Activated T-cell treated with anti-CD3 and anti-CD28 coated beads, Interleukin-2, amount 50 U/mL, for 4 hours (primary cell): ENCODE results near the gene ERICH6. TPM values are rescaled to one million over a fixed set of nuclear protein-coding genes. Genes with fewer than 3 reads are reported as not detected.

Experiments
- ATAC-seq, 2 donors: fragments of 200-7000 bp; cut with Tn5 transposase; one replicate each; pipeline ENCODE4 v1.10.0; 2021
- DNase-seq: peaks from one replicate; pipeline ENCODE4 v3.0.0-alpha.2; 2020
- H3K27me3 Mint-ChIP-seq: one replicate; pipeline ENCODE4 v1.8.0; 2021; ENCODE audit warnings: low read depth, mixed read lengths
- H3K36me3 Mint-ChIP-seq: one replicate; pipeline ENCODE4 v1.8.0; 2022; ENCODE audit warnings: mixed read lengths; ENCODE audit not compliant: insufficient read depth
- H3K4me1 Mint-ChIP-seq: one replicate; pipeline ENCODE4 v1.8.0; 2021; ENCODE audit warnings: low read depth, mixed read lengths
- H3K4me3 Mint-ChIP-seq: one replicate; pipeline ENCODE4 v1.8.0; 2021; ENCODE audit warnings: mild to moderate bottlenecking, moderate library complexity, mixed read lengths
- H3K9me3 Mint-ChIP-seq: one replicate; pipeline ENCODE4 v1.8.0; 2021; ENCODE audit warnings: mixed read lengths
- total RNA-seq, 3 donors: library from RNA; stranded (reverse); gene quantifications; one replicate each; pipeline ENCODE4 v1.2.1, GENCODE V29; 2021

ERICH6 gene
- total RNA-seq, 3 donors from 2014 or later = not detected

DNA sequence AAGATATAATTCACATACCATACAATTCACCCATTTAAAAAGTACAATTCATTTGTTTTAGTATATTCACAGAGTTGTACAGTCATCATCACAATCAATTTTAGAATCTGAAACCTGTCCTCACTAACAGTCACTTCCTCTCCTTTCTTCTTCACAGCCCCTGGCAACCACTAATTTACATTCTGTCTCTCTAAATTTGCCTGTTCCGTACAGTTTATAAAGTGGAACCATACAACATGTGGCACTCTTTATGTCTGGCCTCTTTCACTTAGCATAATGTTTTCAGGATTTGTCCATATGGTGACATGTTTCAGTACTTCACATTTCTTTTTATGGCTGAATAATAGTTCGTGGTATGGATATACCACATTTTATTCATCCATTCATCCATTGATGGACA is 22.7 kb downstream of the ERICH6 start:
- ATAC-seq (peak; percentile 96 to 98), DNase-seq (no peak)
- H3K36me3 Mint-ChIP-seq = peaks cover 1% of the 10 kb centered on the region
- peaks cover 23% of the 10 kb centered on the region for H3K4me1 Mint-ChIP-seq
- peaks cover 2% of the 10 kb centered on the region for H3K9me3 Mint-ChIP-seq
- H3K27me3 Mint-ChIP-seq = no peaks in the 10 kb centered on the region
- peak overlapping the region; percentile 24 for H3K4me3 Mint-ChIP-seq

DNA sequence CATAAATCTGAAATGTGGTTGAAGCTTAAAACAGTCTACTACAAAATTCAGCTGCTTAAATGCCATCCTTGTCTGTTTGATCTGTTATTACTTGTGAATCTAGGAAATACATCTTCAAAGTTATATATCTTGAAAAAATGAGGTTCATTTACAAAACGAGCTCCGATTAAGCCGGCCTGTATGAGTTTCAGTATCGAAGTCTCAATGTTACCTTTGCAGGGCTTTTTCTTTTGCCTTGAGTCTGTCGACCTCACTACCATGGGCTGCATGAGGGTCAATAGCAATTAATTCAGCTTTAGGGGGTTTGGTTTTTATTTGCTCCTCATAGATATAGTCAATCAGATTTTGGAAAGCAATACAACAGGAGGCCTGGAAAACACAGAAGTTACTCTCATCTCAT is 23.2 kb downstream of the ERICH6 start:
- H3K4me1 Mint-ChIP-seq = peaks cover 25% of the 10 kb centered on the region
- no peaks in the 10 kb centered on the region for H3K27me3 Mint-ChIP-seq
- DNase-seq (no peak), ATAC-seq (no peak)
- H3K9me3 Mint-ChIP-seq = peaks cover 6% of the 10 kb centered on the region
- H3K36me3 Mint-ChIP-seq = peaks cover 5% of the 10 kb centered on the region
- H3K4me3 Mint-ChIP-seq = peak overlapping the region; percentile 24

DNA sequence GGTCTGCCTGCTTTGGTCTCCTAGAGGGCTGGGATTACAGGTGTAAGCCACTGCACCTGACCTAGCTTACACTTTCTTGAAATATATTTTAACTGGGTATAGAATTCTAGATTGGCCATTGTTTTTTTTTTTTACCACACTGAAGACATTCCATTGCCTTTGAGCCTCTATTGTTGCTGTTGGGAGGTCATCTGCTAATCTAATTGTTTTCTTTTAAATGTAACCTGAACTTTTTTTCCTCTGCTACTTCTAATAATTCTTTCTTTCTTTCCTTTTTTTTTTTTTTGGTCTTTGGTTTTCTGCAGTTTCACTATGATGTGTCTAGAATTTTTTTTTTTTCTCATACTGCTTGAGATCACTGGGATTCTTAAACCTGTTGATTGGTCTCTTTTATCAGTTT is 28.1 kb downstream of the ERICH6 start:
- no peak for ATAC-seq
- no peaks in the 10 kb centered on the region for H3K27me3 Mint-ChIP-seq
- H3K4me1 Mint-ChIP-seq = peaks cover 7% of the 10 kb centered on the region
- H3K9me3 Mint-ChIP-seq = peaks cover 8% of the 10 kb centered on the region
- DNase-seq = no peak
- H3K4me3 Mint-ChIP-seq = no peak overlapping the region
- peaks cover 5% of the 10 kb centered on the region for H3K36me3 Mint-ChIP-seq

DNA sequence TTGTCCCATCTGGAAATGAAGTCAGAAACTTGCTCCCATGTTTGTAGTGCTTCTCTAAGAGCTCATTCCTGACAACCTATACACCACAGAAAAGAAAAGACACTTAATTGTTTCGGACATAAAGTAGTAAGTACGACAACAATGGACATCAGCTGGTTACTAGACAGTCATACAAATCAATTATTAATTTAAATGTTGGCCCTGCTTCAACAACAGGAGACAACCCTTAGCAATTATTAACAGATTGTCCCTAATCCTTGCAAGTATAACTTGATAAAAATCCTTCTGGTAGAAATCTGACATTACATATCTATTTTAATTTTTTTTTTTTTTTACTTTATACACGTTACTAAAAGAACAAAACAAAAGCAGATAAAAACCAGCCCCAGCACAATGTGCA is 29.8 kb downstream of the ERICH6 start:
- Mint-ChIP-seq H3K36me3 (peaks cover 5% of the 10 kb centered on the region), H3K4me1 (peaks cover 2% of the 10 kb centered on the region), H3K27me3 (no peaks in the 10 kb centered on the region), H3K9me3 (peaks cover 8% of the 10 kb centered on the region), H3K4me3 (no peak overlapping the region)
- ATAC-seq = no peak
- no peak for DNase-seq

DNA sequence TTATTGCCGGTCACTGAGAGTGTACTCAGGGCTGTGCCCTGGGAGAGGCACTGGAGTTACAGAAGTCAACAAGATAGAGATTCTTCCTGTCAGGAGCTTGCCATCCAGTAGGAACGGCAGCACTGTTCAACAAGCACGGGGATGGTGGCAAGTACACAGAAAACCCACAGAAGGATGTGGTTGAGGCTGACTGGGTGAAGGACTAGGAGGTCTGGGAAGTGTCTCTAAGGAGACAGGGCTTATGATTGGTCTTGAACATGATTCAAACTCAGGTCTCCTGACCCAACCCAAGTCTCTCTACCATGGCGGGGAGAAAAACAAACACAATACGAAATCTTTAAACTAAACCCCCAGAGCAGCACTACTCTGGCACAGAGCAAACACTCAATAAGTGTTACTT is 37.6 kb downstream of the ERICH6 start:
- Mint-ChIP-seq H3K4me1 (peaks cover 8% of the 10 kb centered on the region), H3K36me3 (no peaks in the 10 kb centered on the region), H3K9me3 (no peaks in the 10 kb centered on the region), H3K27me3 (peaks cover 5% of the 10 kb centered on the region), H3K4me3 (no peak overlapping the region)
- DNase-seq (no peak), ATAC-seq (no peak)

DNA sequence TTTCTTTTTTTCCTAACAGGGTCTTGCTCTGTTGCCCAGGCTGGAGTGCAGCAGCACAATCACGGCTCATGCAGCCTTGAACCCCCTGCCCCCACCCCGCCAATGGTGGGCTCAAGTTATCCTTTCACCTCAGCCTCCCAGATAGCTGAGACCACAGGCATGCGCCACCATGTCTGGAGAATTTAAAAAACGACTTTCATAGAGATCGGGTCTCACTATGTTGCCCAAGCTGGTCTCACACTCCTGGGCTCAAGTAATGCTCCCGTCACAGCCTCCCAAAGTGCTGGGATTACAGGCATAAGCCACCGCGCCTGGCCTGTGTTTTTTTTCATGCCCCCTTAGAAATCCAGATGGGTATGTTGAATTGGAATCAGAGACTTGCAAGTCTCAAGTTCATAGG is 40.3 kb downstream of the ERICH6 start:
- DNase-seq = no peak
- Mint-ChIP-seq H3K4me3 (no peak overlapping the region), H3K36me3 (no peaks in the 10 kb centered on the region), H3K4me1 (peaks cover 8% of the 10 kb centered on the region), H3K27me3 (peaks cover 5% of the 10 kb centered on the region), H3K9me3 (no peaks in the 10 kb centered on the region)
- no peak for ATAC-seq

DNA sequence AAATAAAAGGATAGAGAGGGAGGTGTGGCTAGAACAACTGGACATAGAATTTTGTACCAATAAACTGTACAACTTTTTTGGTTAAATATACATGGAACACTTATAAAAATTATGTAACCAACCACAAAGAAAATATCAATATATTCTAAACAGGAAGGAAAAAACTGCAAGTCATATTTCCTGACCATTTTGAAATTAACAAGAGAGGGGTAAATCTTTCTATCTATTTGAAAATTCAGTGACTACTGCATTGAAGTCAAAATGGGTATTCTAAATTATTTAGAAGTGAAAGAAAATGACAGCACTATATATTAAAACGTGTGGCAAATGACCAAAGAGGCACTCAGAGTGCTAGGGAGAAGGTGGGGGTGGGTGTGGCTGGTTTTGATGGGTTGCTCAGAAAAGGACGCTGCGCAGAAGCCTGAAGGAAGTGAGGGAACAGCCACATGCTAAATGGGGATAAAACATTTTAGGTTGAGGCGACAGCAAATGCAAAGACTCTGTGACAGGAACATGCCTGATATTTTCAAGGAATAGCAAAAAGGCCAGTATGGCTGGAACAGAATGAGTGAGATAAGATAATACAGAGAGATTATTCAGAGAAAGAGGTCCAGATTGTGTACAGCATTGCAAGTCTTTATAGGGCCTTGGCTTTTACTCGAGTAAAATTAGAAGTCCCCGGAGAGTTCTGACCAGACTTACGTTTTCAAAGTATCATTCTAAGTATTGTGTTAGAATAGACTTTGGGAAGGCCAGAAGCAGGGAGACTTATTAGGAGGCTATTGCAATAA is 41.1 kb downstream of the ERICH6 start:
- H3K27me3 Mint-ChIP-seq = peaks cover 5% of the 10 kb centered on the region
- H3K4me3 Mint-ChIP-seq = no peak overlapping the region
- DNase-seq (no peak), ATAC-seq (no peak)
- H3K36me3 Mint-ChIP-seq = no peaks in the 10 kb centered on the region
- H3K9me3 Mint-ChIP-seq = no peaks in the 10 kb centered on the region
- peaks cover 8% of the 10 kb centered on the region for H3K4me1 Mint-ChIP-seq

DNA sequence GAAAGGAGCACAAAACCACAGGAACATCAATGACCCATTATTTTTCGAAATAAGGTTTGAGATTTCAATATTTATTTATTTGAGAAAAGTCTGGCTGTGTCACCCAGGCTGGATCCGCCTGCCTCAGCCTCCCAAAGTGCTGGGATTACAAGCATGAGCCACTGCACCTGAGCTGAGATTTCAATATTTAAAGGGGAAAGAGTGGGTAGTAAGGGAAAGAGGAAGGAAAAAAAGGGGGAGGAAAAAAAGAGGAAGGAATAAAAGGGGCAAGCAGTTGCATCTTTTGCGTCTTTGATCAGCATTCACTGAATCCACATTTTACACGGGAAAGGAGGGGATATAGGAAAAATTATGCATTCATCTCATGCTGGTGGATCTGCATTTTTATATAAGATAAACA is 47.4 kb downstream of the ERICH6 start:
- peaks cover 4% of the 10 kb centered on the region for H3K27me3 Mint-ChIP-seq
- peaks cover 3% of the 10 kb centered on the region for H3K4me1 Mint-ChIP-seq
- ATAC-seq (no peak), DNase-seq (no peak)
- H3K36me3 Mint-ChIP-seq = no peaks in the 10 kb centered on the region
- H3K9me3 Mint-ChIP-seq = no peaks in the 10 kb centered on the region
- no peak overlapping the region for H3K4me3 Mint-ChIP-seq

DNA sequence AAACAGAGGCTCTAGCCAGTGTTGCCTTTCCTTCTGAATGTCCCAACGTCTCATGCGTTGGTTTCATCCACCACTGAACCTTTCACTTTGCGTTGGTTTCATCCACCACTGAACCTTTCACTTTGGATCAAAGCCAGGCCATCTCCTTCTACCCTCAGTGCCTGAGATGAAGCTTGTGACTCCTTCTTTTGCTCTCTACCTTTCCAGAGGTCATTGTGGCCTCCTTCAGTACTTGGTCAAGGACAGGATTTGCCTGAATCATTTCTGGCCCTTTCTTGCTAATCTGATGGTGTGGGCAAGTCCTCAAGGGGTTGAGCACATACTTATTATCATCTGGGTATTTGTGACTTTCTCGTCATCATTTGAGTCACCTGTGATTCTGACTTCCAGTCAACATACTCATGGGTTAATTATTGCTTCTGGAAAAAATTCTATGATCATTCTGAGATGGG is 50.6 kb downstream of the ERICH6 start:
- no peak for ATAC-seq
- Mint-ChIP-seq H3K4me3 (no peak overlapping the region), H3K36me3 (no peaks in the 10 kb centered on the region), H3K9me3 (no peaks in the 10 kb centered on the region), H3K4me1 (peaks cover 3% of the 10 kb centered on the region), H3K27me3 (peaks cover 4% of the 10 kb centered on the region)
- DNase-seq = no peak

DNA sequence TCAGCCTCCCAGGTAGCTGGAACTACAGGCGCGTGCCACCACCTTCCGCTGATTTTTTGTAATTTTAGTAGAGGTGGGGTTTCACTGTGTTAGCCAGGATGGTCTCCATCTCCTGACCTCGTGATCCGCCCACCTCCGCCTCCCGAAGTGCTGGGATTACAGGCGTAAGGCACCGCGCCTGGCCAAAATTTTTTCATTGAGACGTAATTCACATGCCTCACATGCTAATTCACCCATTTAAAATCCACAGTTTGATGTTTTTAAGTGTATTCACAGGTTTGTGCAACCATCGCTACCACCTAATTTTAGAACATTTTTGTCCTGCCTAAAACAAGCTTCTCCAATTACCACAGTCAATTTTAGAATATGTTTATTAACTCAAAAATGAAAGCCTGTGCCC is 63.5 kb downstream of the ERICH6 start:
- H3K4me3 Mint-ChIP-seq = no peak overlapping the region
- H3K36me3 Mint-ChIP-seq = no peaks in the 10 kb centered on the region
- ATAC-seq = no peak
- H3K9me3 Mint-ChIP-seq = no peaks in the 10 kb centered on the region
- H3K27me3 Mint-ChIP-seq = peaks cover 10% of the 10 kb centered on the region
- H3K4me1 Mint-ChIP-seq = peaks cover 18% of the 10 kb centered on the region
- DNase-seq = no peak

DNA sequence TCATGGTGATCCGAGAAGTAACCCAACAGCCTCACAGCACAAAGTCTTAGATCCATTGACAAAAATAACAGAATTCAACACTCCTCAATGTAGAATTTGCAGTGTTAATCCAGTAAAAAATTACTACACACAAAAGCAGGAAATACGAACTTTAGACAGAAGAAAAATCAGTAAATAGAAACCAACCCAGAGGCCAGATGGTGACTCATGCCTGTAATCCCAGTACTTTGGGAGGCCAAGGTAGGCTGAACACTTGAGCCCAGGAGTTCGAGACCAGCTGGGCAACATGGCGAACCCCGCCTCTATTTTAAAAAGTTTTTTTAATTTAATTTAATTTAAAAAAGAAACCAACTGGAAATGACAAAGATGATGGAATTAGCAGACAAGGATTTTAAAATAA is 64.5 kb downstream of the ERICH6 start:
- H3K4me1 Mint-ChIP-seq = peaks cover 28% of the 10 kb centered on the region
- no peak overlapping the region for H3K4me3 Mint-ChIP-seq
- ATAC-seq (no peak), DNase-seq (no peak)
- no peaks in the 10 kb centered on the region for H3K36me3 Mint-ChIP-seq
- H3K27me3 Mint-ChIP-seq = peaks cover 10% of the 10 kb centered on the region
- H3K9me3 Mint-ChIP-seq = no peaks in the 10 kb centered on the region

DNA sequence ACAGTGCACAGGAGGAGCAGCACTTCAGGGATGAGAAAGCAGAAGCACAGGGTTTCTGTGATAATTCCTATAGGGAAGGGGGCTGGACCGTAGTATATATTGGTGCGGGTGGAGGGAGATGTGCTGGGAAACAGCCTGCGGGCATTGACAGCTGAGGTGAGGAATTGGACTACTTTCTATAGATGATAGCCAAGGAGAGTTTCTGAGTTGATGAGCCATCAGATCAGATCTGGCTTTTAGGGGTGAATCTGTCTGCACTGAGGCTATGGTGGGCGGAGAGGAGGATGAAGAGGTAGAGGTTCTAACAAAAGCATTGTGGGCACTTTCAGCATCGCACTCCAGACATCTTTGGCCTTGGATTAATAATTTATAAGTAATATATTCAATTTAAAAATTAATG is 67.5 kb downstream of the ERICH6 start:
- DNase-seq = no peak

DNA sequence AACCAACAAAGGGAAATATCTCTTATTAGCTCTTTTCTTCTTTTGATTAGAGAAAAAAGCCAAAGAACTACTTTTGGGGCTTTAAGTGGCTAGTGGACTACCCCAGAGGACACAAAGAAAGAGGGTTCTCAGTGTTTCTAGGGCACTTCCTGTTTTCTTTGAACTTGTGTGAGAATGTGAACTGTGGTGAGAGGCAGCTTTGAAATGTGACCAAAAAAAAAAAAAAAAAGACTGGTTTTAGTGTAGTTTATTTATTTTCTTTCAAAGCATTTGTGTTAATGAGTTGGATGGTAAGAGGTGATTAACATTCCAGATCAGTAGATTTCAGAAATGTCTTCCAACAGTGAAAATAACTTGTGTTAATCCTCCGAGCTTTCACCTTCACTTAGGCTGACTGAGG is 68.2 kb downstream of the ERICH6 start:
- peak overlapping the region; percentile 0 for H3K4me3 Mint-ChIP-seq
- peaks cover 1% of the 10 kb centered on the region for H3K36me3 Mint-ChIP-seq
- peaks cover 33% of the 10 kb centered on the region for H3K4me1 Mint-ChIP-seq
- no peaks in the 10 kb centered on the region for H3K9me3 Mint-ChIP-seq
- DNase-seq (no peak), ATAC-seq (peak; percentile 40 to 52)
- H3K27me3 Mint-ChIP-seq = no peaks in the 10 kb centered on the region

More for the DNA sequence above, 67.5 kb downstream of the ERICH6 start:
- no peak for ATAC-seq
- H3K36me3 Mint-ChIP-seq = no peaks in the 10 kb centered on the region
- no peak overlapping the region for H3K4me3 Mint-ChIP-seq
- H3K4me1 Mint-ChIP-seq = peaks cover 33% of the 10 kb centered on the region
- H3K27me3 Mint-ChIP-seq = no peaks in the 10 kb centered on the region
- H3K9me3 Mint-ChIP-seq = no peaks in the 10 kb centered on the region

DNA sequence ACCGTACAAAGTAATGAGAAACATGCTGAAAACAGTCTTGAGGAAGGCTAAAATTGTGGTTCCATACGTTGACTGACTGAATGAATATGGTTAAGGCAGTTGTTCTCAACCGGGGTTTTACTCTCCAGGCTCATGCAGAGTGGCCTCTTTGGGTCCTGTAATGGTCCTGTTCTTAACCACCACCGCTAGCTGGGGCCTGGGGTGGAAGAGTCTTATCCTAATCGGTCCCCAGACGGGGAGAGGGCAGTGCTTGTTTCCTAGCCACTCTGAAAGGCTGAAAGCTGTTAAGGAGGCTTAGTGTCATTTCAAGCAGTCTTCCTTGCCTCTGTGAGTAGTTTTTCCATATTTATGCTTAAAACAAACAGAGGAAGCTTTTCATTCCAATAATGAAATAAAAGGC is 68.6 kb downstream of the ERICH6 start:
- H3K4me1 Mint-ChIP-seq = peaks cover 33% of the 10 kb centered on the region
- no peaks in the 10 kb centered on the region for H3K27me3 Mint-ChIP-seq
- ATAC-seq (peak in 1 of 2 donors; percentile 48), DNase-seq (no peak)
- H3K36me3 Mint-ChIP-seq = peaks cover 3% of the 10 kb centered on the region
- peak overlapping the region; percentile 0 for H3K4me3 Mint-ChIP-seq
- no peaks in the 10 kb centered on the region for H3K9me3 Mint-ChIP-seq

DNA sequence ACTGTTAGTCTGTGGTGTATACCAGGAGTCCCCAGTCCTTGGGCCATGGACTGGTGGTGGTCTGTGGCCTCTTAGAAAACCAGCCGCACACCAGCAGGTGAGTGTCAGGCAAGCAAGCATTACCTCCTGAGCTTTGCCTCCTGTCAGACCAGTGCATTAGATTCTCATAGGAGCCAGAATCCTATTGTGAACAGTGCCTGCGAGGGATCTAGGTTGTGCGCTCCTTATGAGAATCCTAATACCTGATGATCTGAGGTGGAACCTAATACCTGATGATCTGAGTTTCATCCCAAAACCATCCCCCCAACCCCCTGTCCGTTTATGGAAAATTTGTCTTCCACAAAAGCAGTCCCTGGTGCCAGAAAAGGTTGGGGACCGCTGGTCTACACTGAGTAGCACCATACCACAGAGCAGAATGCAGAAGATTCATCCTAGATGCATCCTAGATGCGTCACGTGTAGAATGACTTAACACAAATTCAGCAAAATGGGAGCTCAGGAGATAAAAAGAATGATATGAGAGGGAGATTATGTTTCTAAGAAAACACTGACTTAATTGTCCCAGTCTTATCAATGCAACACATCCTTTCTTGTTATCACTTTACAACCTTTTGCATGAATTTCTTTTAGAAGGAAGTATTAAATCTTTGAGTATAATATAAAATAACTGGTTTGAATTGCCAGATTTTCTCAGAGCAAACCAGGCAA is 72.1 kb downstream of the ERICH6 start:
- DNase-seq = no peak
- Mint-ChIP-seq H3K27me3 (no peaks in the 10 kb centered on the region), H3K9me3 (no peaks in the 10 kb centered on the region), H3K4me1 (peaks cover 29% of the 10 kb centered on the region), H3K4me3 (no peak overlapping the region), H3K36me3 (peaks cover 23% of the 10 kb centered on the region)
- no peak for ATAC-seq
